Activated CD4-positive, CD25-positive, alpha-beta regulatory T cell treated with anti-CD3 and anti-CD28 coated beads, Interleukin-2, amount 50 U/mL, for 72 hours (primary cell): ENCODE results near the gene GSTA3.
"Not testable (repeated sequence)": the region's sequence is repeated elsewhere in the genome, so short reads cannot be mapped to it uniquely, and the experiment has no call there.

ENCODE experiments used
- DNase-seq: peaks from one replicate; pipeline ENCODE4 v3.0.0; 2021

Gene GSTA3

DNA sequence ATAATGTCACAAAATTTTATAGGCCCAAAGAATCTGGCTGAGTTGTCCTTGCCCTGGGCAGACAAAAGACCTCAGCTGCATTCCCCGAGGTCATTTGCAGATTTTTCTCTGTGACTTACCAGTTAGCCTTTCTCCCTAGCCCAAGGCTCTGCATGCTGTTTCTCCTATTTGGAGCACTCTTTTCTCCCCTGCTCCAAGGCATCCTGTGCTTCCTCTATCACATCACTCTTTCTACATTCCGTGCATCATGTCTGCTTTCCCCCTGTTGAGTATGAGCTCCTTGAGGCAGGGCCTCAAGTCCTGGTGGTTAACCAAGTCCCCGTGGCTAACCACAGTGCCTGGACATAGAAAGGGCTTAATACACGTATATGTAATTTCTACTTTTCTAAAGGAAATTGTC is 593 bp upstream of the GSTA3 start:
- DNase-seq, result no peak

- DNase-seq, result no peak
Observed at GRCh38 chr6:52909131-52909530, 367 bp downstream of the GSTA3 start.

- no peak for DNase-seq
Observed at GRCh38 chr6:52908526-52908925, 972 bp downstream of the GSTA3 start.

- DNase-seq, result no peak
Observed at GRCh38 chr6:52904562-52905279, 4.8 kb downstream of the GSTA3 start.

GRCh38 chr6:52900536-52900935 is 9.0 kb downstream of the GSTA3 start:
- no peak for DNase-seq

- DNase-seq, result not testable (repeated sequence)
Observed at GRCh38 chr6:52895790-52896189, 13.7 kb downstream of the GSTA3 start.

DNA sequence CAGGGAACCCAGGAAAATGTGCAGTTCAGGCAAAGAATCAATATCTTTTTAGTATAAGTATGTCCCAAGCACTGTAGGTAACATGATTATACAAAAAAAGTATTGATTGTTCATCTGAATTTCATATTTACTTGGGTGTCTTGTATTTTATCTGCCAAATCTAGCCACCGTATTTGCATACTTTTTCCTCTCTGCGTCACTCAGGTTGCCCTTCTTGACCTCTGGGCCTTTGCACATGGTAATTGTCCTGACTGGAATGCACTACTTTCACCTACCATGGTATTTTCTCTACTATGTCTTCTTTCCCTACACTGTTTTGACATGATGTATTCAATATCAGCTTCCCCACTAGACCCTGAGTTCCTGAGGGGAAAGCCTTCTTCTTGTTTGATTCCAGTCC is 15.2 kb downstream of the GSTA3 start:
- DNase-seq, result no peak

- DNase-seq, result no peak
Observed at GRCh38 chr6:52893803-52894202, 15.7 kb downstream of the GSTA3 start.

GRCh38 chr6:52893221-52893620 is 16.3 kb downstream of the GSTA3 start:
- DNase-seq, result no peak

DNA sequence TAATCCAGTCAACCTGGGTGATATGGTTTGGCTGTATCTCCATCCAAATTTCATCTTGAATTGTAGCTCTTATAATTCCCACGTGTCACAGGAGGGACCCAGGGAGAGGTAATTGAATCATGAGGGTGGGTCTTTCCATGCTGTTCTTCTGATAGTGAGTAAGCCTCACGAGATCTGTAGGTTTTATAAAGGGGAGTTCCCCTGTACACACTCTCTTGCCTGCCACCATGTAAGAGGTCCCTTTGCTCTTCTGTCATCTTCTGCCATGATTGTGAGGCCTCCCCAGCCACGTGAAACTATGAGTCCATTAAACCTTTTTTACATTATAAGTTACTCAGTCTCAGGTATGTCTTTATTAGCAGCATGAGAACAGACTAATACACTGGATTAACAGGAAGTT is 19.5 kb downstream of the GSTA3 start:
- DNase-seq, result no peak

- DNase-seq, result no peak
Observed at GRCh38 chr6:52887910-52888524, 21.5 kb downstream of the GSTA3 start.

GRCh38 chr6:52881996-52882841 is 27.3 kb downstream of the GSTA3 start:
- peak; percentile 50 for DNase-seq

GRCh38 chr6:52881662-52881995 is 27.9 kb downstream of the GSTA3 start:
- DNase-seq, result no peak

- DNase-seq, result no peak
Observed at GRCh38 chr6:52877786-52878185, 31.7 kb downstream of the GSTA3 start.

GRCh38 chr6:52877168-52877567 is 32.3 kb downstream of the GSTA3 start:
- no peak for DNase-seq

- no peak for DNase-seq
Observed at GRCh38 chr6:52876056-52876787, 33.3 kb downstream of the GSTA3 start.

DNA sequence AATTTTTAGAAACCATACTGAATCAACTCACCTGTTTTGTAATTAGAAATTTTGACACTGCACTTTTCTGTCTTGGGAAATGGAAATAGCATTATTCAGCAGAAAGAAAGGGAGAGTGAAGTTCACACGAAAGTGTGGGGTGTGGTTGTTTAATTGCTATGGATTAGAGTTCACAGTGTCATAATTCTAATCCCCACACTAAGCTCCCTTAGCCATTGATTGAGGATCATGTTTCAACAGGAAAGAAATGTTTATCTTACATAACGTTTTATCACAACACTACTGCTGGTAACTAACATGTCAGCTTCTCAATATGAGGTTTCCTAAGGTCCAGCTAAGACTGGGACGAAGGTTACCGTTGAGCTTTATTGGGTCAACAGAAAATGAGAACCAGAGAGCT is 37.5 kb downstream of the GSTA3 start:
- no peak for DNase-seq

GRCh38 chr6:52871621-52872020 is 37.9 kb downstream of the GSTA3 start:
- no peak for DNase-seq

- not testable (repeated sequence) for DNase-seq
Observed at GRCh38 chr6:52870335-52871091, 39.0 kb downstream of the GSTA3 start.

DNA sequence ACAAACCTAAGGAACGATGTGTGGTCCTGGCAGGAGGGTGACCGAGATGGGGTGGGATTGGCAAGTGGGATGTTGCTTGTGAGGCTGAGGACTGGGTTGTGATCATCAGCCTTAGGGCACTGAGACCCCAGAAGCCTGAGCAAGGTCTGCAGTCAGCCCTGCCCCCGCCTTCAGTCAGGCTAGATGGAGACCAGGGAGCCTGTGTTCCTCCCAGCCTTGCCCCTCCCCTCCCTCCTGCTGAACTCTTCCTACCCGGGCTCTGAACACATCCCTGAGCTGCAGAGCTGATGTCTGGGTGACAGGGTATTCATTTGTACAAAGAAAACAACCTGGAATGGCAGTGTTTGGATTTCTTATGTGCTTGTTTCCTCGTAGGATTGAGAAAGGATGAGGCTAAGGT is 40.6 kb downstream of the GSTA3 start:
- DNase-seq, result not testable (repeated sequence)

- no peak for DNase-seq
Observed at GRCh38 chr6:52868240-52868639, 41.3 kb downstream of the GSTA3 start.

DNA sequence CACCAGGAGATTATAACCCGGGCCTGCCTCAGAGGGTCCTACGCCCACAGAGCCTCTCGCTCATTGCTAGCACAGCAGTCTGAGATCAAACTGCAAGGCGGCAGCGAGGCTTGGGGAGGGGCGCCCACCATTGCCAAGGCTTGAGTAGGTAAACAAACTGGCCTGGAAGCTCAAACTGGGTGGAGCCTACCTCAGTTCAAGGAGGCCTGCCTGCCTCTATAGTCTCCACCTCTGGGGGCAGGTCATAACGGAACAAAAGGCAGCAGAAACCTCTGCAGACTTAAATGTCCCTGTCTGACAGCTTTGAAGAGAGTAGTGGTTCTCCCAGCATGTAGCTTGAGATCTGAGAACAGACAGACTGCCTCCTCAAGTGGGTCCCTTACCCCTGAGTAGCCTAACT is 48.3 kb downstream of the GSTA3 start:
- not testable (repeated sequence) for DNase-seq

- DNase-seq, result no peak
Observed at GRCh38 chr6:52858416-52858815, 51.1 kb downstream of the GSTA3 start.
